ENCODE data around the gene RAMP3. TPM values are rescaled to one million over a fixed set of nuclear protein-coding genes. Genes with fewer than 3 reads are reported as not detected.

RAMP3 gene
- total RNA-seq, 1 donor, result not detected

- DNase-seq (ENCODE audit: low read depth), result no peak
- H3K4me3 ChIP-seq (ENCODE audit: low read depth, low read length), result no peak overlapping the region
- TF ChIP-seq CTCF (IDR thresholded peaks at IDR 0.05; ENCODE audit: insufficient read depth, low read length), result no peak
Observed at GRCh38 chr7:45155941-45156340, 1.6 kb upstream of the RAMP3 start.

DNA sequence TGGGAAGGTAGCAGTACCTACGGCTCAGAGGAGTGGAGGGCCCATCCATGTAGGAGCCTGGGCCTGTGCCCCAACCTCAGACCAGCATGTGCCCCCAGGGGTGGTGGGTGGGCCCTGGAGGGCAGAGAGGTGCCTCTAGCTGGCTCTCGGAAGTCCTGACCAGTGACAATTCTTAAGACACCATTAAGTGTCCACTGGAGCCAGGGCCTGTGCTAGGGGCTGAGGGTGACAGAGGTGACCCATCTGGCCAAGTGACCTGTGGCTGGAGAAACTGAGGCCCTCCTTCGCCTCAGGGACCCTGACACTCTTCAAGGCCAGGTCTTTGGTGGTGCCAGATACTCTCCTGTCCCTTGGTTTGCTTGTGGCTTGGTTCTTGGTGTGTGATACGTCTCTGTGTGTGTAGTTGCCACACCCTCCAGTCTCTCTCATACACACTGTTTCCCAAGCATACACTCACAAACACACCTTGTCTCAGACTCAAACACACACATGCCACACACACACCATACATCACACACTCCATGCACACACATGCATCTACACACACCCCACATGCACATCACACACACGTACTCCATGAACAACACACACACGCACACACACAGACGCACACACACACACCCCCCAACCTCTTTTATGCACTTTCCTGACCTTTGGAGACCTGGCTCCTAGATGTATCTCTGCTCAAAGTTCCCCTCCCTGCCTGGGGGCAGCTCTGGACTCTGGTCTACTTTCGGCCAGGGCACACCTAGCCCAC is 897 bp upstream of the RAMP3 start:
- TF ChIP-seq CTCF (IDR thresholded peaks at IDR 0.05; ENCODE audit: insufficient read depth, low read length), result no peak
- DNase-seq (ENCODE audit: low read depth), result no peak
- H3K4me3 ChIP-seq (ENCODE audit: low read depth, low read length), result no peak overlapping the region

DNA sequence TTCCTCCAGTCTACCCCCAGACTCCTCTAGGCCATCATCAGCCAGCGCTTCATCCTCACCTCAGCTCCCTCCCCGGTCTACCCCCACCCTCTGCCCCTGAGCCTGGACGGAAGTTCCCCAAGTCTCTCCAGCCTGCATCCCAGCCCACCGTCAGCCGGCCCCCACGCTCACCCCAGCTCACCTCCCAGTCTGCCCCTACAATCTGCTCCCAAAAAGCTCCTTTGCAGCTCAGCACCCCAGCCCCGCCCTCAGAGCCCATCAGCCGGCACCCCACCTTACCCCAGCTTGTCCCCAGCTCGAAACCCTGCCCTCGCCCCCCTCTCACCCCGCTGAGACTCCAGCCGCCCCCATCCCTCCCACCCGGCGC is 322 bp upstream of the RAMP3 start:
- no peak for DNase-seq (ENCODE audit: low read depth)
- TF ChIP-seq CTCF (IDR thresholded peaks at IDR 0.05; ENCODE audit: insufficient read depth, low read length), result no peak
- H3K4me3 ChIP-seq (ENCODE audit: low read depth, low read length), result no peak overlapping the region

DNA sequence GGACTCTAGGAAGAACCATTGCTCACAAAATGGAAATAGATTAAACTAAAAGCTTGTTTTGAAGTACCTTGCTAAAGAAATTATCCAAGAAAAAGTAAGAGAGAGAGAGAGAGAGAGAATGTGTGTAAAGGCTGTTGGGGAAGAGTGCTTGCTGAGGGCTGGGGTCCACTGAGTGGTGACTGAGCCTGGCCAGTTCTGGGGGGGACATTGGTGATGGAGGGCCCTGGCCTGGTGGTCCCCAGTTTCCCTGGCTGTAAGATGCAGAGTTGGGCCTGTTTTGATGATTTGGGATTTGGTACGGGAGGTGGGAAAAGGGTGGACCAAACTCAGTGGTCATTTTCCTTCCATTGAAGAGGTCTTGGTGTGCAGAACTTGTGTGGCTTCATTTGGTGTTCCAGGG is 880 bp downstream of the RAMP3 start:
- no peak overlapping the region for H3K4me3 ChIP-seq (ENCODE audit: low read depth, low read length)
- DNase-seq (ENCODE audit: low read depth), result no peak
- TF ChIP-seq CTCF (IDR thresholded peaks at IDR 0.05; ENCODE audit: insufficient read depth, low read length), result no peak

GRCh38 chr7:45159296-45159695 is 1.7 kb downstream of the RAMP3 start:
- TF ChIP-seq CTCF (IDR thresholded peaks at IDR 0.05; ENCODE audit: insufficient read depth, low read length), result no peak
- no peak for DNase-seq (ENCODE audit: low read depth)
- no peak overlapping the region for H3K4me3 ChIP-seq (ENCODE audit: low read depth, low read length)

DNA sequence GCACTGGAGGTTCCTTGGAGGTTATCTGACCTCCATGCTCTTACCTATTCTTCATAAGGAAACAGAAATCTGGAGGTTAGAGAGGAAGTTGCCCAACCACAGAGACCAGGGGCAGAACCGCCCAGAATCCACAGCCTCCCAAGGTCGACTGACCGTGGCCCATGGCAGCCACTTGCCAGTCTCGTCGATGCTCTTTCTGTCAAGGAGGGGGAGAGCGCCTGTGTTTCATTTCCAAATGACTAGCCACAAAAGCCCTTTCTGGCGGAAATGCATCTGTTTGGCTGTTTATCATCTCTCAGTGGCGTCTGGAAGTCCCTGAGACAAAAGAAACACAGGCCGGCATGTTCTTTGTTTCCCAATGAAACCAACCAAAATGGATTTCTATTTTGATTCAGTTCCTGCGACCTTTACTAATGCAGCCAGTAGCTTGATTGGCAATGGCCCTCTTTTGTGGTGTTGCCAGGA is 2.9 kb downstream of the RAMP3 start:
- no peak for TF ChIP-seq CTCF (IDR thresholded peaks at IDR 0.05; ENCODE audit: insufficient read depth, low read length)
- H3K4me3 ChIP-seq (ENCODE audit: low read depth, low read length), result no peak overlapping the region
- DNase-seq (ENCODE audit: low read depth), result no peak

GRCh38 chr7:45161138-45161537 is 3.5 kb downstream of the RAMP3 start:
- no peak overlapping the region for H3K4me3 ChIP-seq (ENCODE audit: low read depth, low read length)
- no peak for TF ChIP-seq CTCF (IDR thresholded peaks at IDR 0.05; ENCODE audit: insufficient read depth, low read length)
- no peak for DNase-seq (ENCODE audit: low read depth)

Data from fibroblast of the aortic adventitia (primary cell).